GM18511 (cell line): ENCODE results near the gene PLCH1.

ENCODE experiments used
- ATAC-seq: cut with Tn5 transposase; IDR thresholded peaks from one replicate; pipeline ENCODE4 v1.9.1; 2021; ENCODE audit warnings: mild to moderate bottlenecking, moderate library complexity; ENCODE audit not compliant: unreplicated experiment

The PLCH1 gene

GRCh38 chr3:155745795-155746550, 1.1 kb upstream of the PLCH1 start:
- no peak for ATAC-seq

- ATAC-seq = peak; percentile 62
These were observed 753 bp downstream of the PLCH1 start for GRCh38 chr3:155744010-155744625.

DNA sequence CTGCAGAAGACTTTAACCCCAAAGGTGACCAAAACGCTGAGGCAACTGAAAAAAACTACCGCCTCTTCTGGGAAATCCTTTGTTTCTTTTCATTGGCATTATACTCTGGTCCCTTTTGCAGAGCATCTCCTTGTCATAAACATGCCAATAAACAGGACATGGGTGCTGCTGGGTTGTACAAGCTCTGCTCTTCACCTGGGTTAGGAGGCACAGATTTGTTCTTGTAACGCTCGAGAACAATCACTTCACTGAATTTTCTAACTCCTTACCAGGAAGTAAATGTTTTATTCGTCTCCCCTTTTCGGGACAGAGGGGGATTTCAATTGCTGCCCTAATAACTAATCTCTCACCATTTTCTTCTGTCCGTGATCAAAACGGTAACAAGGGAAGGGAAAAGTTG, 1.3 kb downstream of the PLCH1 start:
- no peak for ATAC-seq

DNA sequence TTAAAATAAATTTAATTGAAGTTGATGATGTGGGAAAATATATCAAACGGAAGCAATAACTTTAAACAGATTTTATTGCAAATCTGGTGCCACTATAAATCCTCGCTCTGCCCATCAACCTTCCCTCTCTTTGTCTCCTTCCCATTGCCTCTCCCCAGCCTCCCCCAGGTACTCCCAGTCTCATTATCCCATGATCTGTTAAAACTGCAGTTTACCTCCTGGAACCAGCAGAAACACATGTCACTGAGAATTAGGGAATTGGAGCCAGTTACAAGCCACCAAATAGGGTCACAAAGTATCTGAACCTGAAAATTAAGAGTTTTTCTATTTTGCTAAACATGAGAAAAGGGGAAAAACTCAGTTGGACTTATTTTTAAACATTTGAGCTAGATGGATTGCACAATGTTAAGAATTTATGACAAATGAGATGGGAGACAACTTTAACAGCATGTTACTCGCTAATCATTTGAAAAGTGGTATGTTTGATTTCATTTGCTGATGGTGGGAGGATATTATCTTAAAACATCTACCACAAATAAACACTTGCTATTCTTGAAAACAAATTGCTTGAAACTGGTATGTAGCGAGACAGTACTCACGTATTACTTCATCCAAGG, 2.4 kb downstream of the PLCH1 start:
- no peak for ATAC-seq

DNA sequence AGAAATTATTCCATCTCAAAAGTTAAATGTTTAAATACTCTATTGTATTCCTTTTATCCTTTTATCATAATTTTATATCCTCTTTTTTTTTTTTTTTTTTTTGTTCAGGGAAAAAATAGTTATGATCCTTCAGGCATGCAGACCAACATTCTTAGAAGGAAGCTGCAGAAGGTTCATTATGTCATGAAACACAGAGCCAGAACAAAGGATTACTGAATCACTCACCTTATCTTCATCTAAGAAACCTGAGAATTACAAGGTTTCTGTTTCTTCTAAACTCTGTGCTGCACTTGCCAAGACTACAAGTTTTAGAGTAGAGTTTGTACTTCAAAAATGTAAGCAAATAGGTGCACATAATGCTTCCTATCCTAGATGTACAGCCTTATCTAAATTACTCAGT, 3.3 kb downstream of the PLCH1 start:
- ATAC-seq = no peak

GRCh38 chr3:155741101-155741500, 3.8 kb downstream of the PLCH1 start:
- no peak for ATAC-seq

DNA sequence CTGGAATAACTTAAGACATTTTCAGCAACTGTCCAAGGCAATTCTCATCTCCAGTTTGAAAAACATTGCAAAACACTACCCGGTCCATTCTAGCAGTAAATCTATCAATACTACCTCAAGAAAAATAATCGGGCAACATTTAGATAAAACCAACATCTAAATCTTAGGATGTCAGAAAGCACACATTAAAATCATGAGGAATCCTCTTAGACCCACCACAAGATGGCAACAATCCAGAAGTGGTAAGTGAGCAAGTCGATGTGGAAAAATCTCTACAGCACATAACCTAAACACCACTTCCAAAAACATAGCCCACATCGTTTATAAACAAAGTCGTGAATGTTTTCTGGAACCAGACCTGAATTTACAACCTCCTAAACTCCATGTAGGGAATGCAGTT, 5.7 kb downstream of the PLCH1 start:
- ATAC-seq = no peak

DNA sequence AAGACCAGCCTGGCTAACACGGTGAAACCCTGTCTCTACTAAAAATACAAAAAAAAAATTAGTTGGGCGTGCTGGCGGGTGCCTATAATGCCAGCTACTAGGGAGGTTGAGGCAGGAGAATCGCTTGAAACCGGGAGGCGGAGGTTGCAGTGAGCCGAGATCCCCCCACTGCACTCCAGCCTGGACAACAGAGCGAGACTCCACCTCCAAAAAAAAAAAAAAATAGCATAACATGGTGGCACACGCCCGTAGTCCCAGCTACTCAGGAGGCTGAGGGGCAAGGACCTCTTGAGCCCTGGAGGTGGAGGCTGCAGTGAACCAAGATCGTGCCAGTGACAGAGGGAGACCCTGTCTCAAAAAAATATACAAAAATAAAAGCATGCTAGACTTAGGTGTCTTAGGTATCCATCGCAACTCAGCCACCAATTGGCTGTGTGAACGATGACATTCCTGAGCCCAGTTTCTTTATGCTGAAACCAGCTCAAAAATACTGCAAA, 6.2 kb downstream of the PLCH1 start:
- ATAC-seq = no peak

- ATAC-seq = peak; percentile 95
These were observed 6.9 kb downstream of the PLCH1 start for GRCh38 chr3:155737844-155738460.

DNA sequence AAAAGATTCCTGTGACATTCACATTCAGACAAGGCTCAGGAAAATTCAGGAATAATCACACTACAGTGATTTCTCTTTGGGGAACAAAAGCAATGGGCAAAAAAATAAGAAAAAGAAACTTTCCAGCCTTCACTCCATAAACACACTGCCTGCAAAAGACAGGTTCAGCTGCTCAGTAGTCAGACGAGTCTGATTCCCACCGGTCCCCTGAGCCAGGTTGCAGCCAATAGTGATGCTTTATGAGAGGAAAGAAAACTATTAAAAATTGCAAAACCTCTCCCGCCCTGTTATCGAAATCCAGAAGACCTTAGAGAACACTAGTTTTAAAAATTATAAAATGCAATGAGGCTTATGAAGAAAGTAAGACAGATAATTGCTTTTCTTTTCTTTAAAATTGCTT, 8.5 kb downstream of the PLCH1 start:
- no peak for ATAC-seq

DNA sequence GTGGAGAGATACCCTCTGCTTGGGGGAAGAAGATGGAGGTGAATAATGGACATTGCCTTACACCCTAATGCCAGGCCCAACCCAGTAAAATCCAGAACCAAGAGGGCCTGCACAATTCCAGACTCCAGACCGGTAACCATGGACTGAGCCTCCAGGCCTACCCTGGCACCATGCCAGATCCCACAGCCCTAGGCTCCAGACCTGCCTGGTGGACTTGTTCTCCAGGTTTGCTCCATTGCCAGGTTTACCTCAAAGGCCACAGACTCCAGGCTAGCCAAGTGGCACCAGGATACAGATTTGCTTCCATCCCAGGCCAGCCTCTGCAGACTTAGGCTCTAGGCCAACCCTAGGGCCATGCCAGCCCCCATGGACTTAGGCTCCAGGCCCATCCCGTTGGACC, 14.0 kb downstream of the PLCH1 start:
- ATAC-seq = no peak

- no peak for ATAC-seq
These were observed 17.0 kb downstream of the PLCH1 start for GRCh38 chr3:155727836-155728235.

DNA sequence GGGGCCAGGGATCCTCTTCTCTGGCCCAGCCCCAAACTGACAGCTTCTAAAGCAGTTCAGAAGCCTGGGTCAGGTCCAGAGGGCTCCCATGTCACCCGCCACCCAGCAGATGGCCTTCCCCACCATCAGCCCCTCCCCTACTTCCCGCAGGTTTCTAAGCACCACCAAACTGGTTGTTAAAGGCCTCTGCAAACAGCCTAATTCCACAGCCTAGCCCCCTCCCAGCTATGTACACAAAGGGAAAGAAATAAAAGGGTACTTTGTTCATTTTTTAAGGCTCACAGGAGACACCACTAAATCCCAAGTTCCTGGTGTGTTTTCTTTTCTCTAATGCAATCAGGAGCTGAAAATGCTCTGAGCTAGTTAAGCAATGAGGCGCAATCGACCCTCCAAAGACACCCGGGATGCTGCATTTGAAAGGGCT, 30.6 kb downstream of the PLCH1 start:
- ATAC-seq = no peak

DNA sequence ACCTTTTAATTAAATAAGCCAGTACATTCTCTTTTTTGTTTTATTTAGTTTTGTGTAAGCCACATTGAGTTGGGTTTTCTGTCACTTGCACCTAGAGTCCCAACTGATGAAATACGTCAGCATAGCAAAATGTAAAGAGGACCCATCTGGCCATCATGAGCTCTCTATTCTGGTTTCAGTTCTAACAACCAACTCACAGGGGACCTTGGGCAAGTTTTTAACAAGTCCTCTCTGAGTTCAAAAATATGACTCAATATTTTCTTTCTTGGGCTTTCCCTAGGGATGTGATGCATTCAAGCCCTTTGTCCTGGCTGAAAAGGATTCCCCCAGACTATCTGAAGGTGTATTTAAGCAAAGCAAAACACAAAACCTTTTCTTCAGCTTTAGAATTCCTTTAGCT, 32.9 kb downstream of the PLCH1 start:
- peak; percentile 96 for ATAC-seq

- ATAC-seq = no peak
These were observed 39.9 kb downstream of the PLCH1 start for GRCh38 chr3:155704771-155705559.

DNA sequence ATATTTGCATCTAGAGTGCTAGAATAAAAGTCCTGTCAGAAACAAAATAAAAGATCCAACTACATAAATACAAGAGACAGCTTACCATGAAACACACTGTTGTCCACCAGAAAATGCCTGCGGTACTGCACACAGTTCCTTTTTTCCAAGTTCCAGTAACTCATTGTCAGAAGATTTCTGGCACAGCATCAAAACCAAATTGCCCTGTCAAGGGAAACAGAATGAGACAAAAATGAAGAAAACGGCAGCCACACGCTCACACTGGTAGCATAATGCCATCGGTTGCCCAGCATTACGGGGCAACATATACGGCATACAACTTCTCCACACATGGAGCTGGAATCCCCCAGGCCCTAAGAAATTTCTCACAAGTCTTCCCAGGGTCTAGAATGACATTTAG, 40.8 kb downstream of the PLCH1 start:
- ATAC-seq = no peak

- ATAC-seq = no peak
These were observed 41.9 kb downstream of the PLCH1 start for GRCh38 chr3:155702745-155703591.

DNA sequence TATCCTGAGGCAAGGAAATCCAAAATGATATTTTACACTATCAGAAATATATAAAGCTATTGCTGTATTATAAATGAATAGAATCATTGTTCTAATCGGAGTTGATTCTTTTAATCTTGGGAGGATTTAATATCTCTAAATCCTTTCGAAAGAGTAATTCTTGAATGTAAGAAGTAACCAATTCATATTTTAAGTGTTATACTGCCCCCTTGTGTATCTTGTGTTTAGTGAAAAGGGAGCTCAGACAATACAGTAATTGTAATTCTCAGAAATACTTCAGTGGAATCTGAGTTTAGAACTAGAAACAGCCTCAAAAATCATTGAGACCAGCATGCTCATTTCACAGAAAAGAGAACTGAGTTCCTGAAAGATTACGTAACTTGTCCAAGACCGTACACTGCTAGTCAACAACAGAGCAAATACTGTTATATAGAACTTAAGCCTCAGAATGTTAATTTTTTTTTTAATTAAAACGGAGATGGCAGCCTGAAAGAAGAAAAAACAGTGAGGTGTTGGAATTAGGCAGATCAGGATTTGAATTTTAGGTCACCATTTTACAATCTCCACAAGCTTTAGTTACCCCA, 42.9 kb downstream of the PLCH1 start:
- ATAC-seq = peak; percentile 78

DNA sequence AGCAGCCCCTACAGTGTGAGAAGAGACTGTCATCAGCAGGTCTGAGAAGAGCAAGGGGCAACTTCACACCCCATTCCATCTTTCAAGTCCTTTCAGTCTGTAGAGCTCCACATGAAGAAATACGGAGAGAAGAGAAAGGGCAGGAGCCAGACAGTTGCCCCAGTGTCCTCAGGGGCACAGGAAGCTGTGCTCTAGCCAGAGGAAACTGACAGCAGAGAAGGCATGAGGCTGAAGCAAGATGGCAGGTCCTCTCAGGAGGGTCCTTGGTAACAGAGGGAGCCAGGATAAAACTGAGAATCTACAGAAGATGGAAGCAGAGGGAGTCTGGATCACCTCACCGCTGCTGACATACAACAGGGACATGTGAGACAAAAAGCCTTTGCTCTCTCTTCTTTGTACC, 47.3 kb downstream of the PLCH1 start:
- ATAC-seq = no peak

DNA sequence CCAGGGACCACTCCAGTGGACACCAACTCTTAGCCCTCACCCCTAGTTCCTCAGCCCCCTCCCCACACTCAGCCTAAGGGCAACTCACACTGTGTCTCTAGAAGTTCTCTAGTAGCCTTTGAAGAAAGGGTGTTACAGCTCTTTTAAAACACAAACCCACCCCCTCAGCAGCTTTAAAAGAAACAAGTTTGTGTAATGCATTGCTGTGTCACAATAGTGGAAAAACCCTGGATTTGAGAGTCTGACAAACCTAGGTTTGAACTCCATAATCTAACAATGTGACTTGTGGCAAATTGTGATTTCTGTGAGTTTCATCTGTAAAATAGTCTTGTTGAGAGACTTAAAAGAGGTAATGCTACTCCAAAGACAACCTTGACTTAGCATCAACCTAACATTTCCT, 54.0 kb downstream of the PLCH1 start:
- no peak for ATAC-seq
